IMR-90 (cell line): ENCODE results near the gene DOCK2. TPM values are rescaled to one million over a fixed set of nuclear protein-coding genes. Genes with fewer than 3 reads are reported as not detected.

Source experiments
- ATAC-seq: fragments of 200-7000 bp; cut with Tn5 transposase; 2 replicates; pipeline ENCODE4 v1.9.1; 2020; ENCODE audit warnings: low read depth, mild to moderate bottlenecking, moderate library complexity
- BruUV-seq: library from RNA; stranded (reverse); fragments of 400-500 nt; replicated peaks from 2 replicates; lab custom pipeline; 2021; lab: Mats Ljungman, UMichigan
- CTCF ChIA-PET: fragments of 300-600 bp; formaldehyde crosslinking; extraction: SDS; loops from one replicate; lab custom pipeline; 2021; ENCODE audit warnings: antibody characterized with exemption; lab: Yijun Ruan, JAX
- POLR2A ChIA-PET: fragments of 300-600 bp; sonication (Branson Sonifier 250); formaldehyde crosslinking; loops from one replicate; lab custom pipeline; 2022; ENCODE audit warnings: antibody characterized with exemption; ENCODE audit not compliant: unreplicated experiment; lab: Charles Lee
- DNase-seq: peaks from one replicate; pipeline ENCODE4 v3.0.0; 2013
- H2AFZ ChIP-seq: replicated peaks from 2 replicates; pipeline ENCODE3; 2013; ENCODE audit warnings: low read length, mild to moderate bottlenecking; ENCODE audit not compliant: poor library complexity
- H2AK5ac ChIP-seq: 2 replicates; pipeline ENCODE4 v1.6.1; 2013; ENCODE audit warnings: low read depth, low read length, inconsistent platforms
- H2AK9ac ChIP-seq: replicated peaks from 2 replicates; pipeline ENCODE3; 2013; ENCODE audit warnings: mild to moderate bottlenecking, low read depth, low read length, moderate library complexity; ENCODE audit not compliant: poor library complexity
- H2BK120ac ChIP-seq: 2 replicates; pipeline ENCODE4 v1.6.1; 2013; ENCODE audit warnings: low read depth, low read length, inconsistent platforms
- H2BK15ac ChIP-seq: 3 replicates; pipeline ENCODE4 v1.6.1; 2013; ENCODE audit warnings: low read depth, low read length, inconsistent platforms
- H2BK20ac ChIP-seq: 2 replicates; pipeline ENCODE4 v1.6.1; 2013; ENCODE audit warnings: low read depth, mild to moderate bottlenecking, inconsistent platforms, low read length, moderate library complexity
- H2BK5ac ChIP-seq: 2 replicates; pipeline ENCODE4 v1.6.1; 2013; ENCODE audit warnings: mild to moderate bottlenecking, low read depth, low read length, inconsistent platforms; ENCODE audit not compliant: poor library complexity, severe bottlenecking
- H3K14ac ChIP-seq: replicated peaks from 2 replicates; pipeline ENCODE4 v1.6.1; 2013; ENCODE audit warnings: low read depth, low read length, inconsistent platforms
- H3K18ac ChIP-seq: 2 replicates; pipeline ENCODE4 v1.6.1; 2013; ENCODE audit warnings: low read depth, low read length, control low read depth
- H3K23ac ChIP-seq: 2 replicates; pipeline ENCODE4 v1.6.1; 2013; ENCODE audit warnings: low read depth, low read length, inconsistent platforms
- H3K27ac ChIP-seq: 2 replicates; pipeline ENCODE4 v1.5.1; 2013; ENCODE audit warnings: mild to moderate bottlenecking, control low read depth, low read length; ENCODE audit not compliant: insufficient read depth
- H3K27me3 ChIP-seq: 2 replicates; pipeline ENCODE4 v1.6.1; 2013; ENCODE audit warnings: low read length; ENCODE audit not compliant: control insufficient read depth, insufficient read depth
- H3K36me3 ChIP-seq: 2 replicates; pipeline ENCODE4 v1.6.1; 2013; ENCODE audit warnings: low read length, mixed read lengths; ENCODE audit not compliant: control insufficient read depth, insufficient read depth
- H3K4ac ChIP-seq: 2 replicates; pipeline ENCODE4 v1.6.1; 2013; ENCODE audit warnings: low read depth, low read length, inconsistent platforms
- H3K4me1 ChIP-seq: 2 replicates; pipeline ENCODE4 v1.6.1; 2013; ENCODE audit warnings: low read length, mixed read lengths; ENCODE audit not compliant: control insufficient read depth, insufficient read depth
- H3K4me2 ChIP-seq: 2 replicates; pipeline ENCODE4 v1.6.1; 2013; ENCODE audit warnings: low read depth, mild to moderate bottlenecking, control low read depth, low read length, moderate library complexity
- H3K4me3 ChIP-seq: 2 replicates; pipeline ENCODE4 v1.5.1; 2013; ENCODE audit warnings: low read depth, mild to moderate bottlenecking, control low read depth, low read length, moderate library complexity; ENCODE audit not compliant: insufficient read depth
- H3K56ac ChIP-seq: 2 replicates; pipeline ENCODE4 v1.6.1; 2013; ENCODE audit warnings: low read length, inconsistent platforms; ENCODE audit not compliant: insufficient read depth; ENCODE audit errors: extremely low read depth
- H3K79me1 ChIP-seq, 2 experiments: 2 replicates each; pipeline ENCODE4 v1.6.1; 2013; ENCODE audit warnings: low read length in 2 of 2, inconsistent platforms in 1 of 2, low read depth in 1 of 2
- H3K9ac ChIP-seq: 2 replicates; pipeline ENCODE4 v1.6.1; 2013; ENCODE audit warnings: low read depth, low read length, control low read depth
- H3K9me1 ChIP-seq: 2 replicates; pipeline ENCODE4 v1.6.1; 2013; ENCODE audit warnings: low read length, inconsistent platforms; ENCODE audit not compliant: insufficient read depth
- H3K9me3 ChIP-seq: 2 replicates; pipeline ENCODE4 v1.6.1; 2013; ENCODE audit warnings: low read length; ENCODE audit not compliant: control insufficient read depth, insufficient read depth
- H4K20me1 ChIP-seq: 2 replicates; pipeline ENCODE4 v1.6.1; 2013; ENCODE audit warnings: low read length, inconsistent platforms; ENCODE audit not compliant: insufficient read depth
- H4K5ac ChIP-seq: 2 replicates; pipeline ENCODE4 v1.6.1; 2013; ENCODE audit warnings: mild to moderate bottlenecking, low read depth, low read length, control low read depth
- H4K8ac ChIP-seq, 2 experiments: 2 replicates each; pipeline ENCODE4 v1.6.1; 2013; ENCODE audit warnings: low read depth in 2 of 2, low read length in 2 of 2, control low read depth in 1 of 2, inconsistent platforms in 1 of 2
- H4K91ac ChIP-seq: 2 replicates; pipeline ENCODE4 v1.6.1; 2013; ENCODE audit warnings: low read depth, low read length, inconsistent platforms; ENCODE audit not compliant: insufficient read depth
- BHLHE40 ChIP-seq: fragments of 150-350 bp; IDR thresholded peaks from 2 replicates; pipeline ENCODE4 v1.6.1; 2016; ENCODE audit warnings: mild to moderate bottlenecking, low read depth, low read length
- CEBPB ChIP-seq: IDR thresholded peaks from 2 replicates; pipeline ENCODE4 v1.6.1; 2012; ENCODE audit warnings: low read depth, low read length, improper control_type of control experiment
- CHD1 ChIP-seq: IDR thresholded peaks from 2 replicates; pipeline ENCODE4 v1.6.1; 2012; ENCODE audit warnings: low read depth, low read length, improper control_type of control experiment
- CTCF ChIP-seq: conservative IDR thresholded peaks from 2 replicates; pipeline ENCODE4 v1.5.1; 2012; ENCODE audit warnings: mild to moderate bottlenecking, low read depth, low read length, improper control_type of control experiment
- ELK1 ChIP-seq: fragments of 150-350 bp; IDR thresholded peaks from 2 replicates; pipeline ENCODE4 v1.6.1; 2016; ENCODE audit warnings: low read depth, mild to moderate bottlenecking, low read length, moderate library complexity, borderline replicate concordance
- FOS ChIP-seq: fragments of 150-350 bp; IDR thresholded peaks from 2 replicates; pipeline ENCODE4 v1.6.1; 2016; ENCODE audit warnings: low read depth, low read length
- MAFK ChIP-seq: IDR thresholded peaks from 2 replicates; pipeline ENCODE4 v1.6.1; 2012; ENCODE audit warnings: low read depth, low read length, improper control_type of control experiment
- MAZ ChIP-seq: IDR thresholded peaks from 2 replicates; pipeline ENCODE4 v1.6.1; 2012; ENCODE audit warnings: low read depth, mild to moderate bottlenecking, low read length, improper control_type of control experiment, moderate library complexity, borderline replicate concordance
- MXI1 ChIP-seq: IDR thresholded peaks from 2 replicates; pipeline ENCODE4 v1.6.1; 2012; ENCODE audit warnings: low read depth, mild to moderate bottlenecking, low read length, moderate library complexity, borderline replicate concordance
- NFE2L2 ChIP-seq: fragments of 150-350 bp; IDR thresholded peaks from 2 replicates; pipeline ENCODE4 v1.6.1; 2016; ENCODE audit warnings: low read depth, mild to moderate bottlenecking, low read length
- POLR2A ChIP-seq: IDR thresholded peaks from 2 replicates; pipeline ENCODE4 v1.6.1; 2012; ENCODE audit warnings: mild to moderate bottlenecking, low read depth, low read length
- RAD21 ChIP-seq: IDR thresholded peaks from 2 replicates; pipeline ENCODE4 v1.6.1; 2012; ENCODE audit warnings: low read length, improper control_type of control experiment
- RFX5 ChIP-seq: IDR thresholded peaks from 2 replicates; pipeline ENCODE4 v1.8.0; 2012; ENCODE audit warnings: low read depth, mild to moderate bottlenecking, low read length, moderate library complexity
- SMC3 ChIP-seq: fragments of 150-350 bp; IDR thresholded peaks from 2 replicates; pipeline ENCODE4 v1.6.1; 2016; ENCODE audit warnings: low read depth, mild to moderate bottlenecking, antibody characterized with exemption, low read length, moderate library complexity
- USF2 ChIP-seq: fragments of 150-350 bp; IDR thresholded peaks from 2 replicates; pipeline ENCODE4 v1.6.1; 2017; ENCODE audit warnings: mild to moderate bottlenecking, antibody characterized with exemption, low read length, low read depth
- WGBS, 2 experiments: methylation state at CpG; one replicate each; pipeline versions ENCODE4 v1.1.5 to v1.1.7; 2013; ENCODE audit warnings: missing lambda C conversion rate in 2 of 2; ENCODE audit not compliant: insufficient read length in 1 of 2; ENCODE audit errors: extremely low coverage in 2 of 2; 5-methylcytosine and 5-hydroxymethylcytosine counted together
- dilution Hi-C: fragments of 300-500 bp; cut with HindIII; formaldehyde crosslinking; loops from one replicate; pipeline ENCODE4 v1.14.3; 2018; ENCODE audit warnings: low sequenced_read_pairs; ENCODE audit not compliant: unreplicated experiment
- in situ Hi-C: fragments of 300-500 bp; cut with MboI; formaldehyde crosslinking; loops from 3 replicates; pipeline ENCODE4 v1.14.3; 2019; ENCODE audit warnings: low sequenced_read_pairs, inconsistent platforms, mixed read lengths
- intact Hi-C: fragments of 100-400 bp; cut with micrococcal nuclease; formaldehyde crosslinking; loops from 2 replicates; pipeline ENCODE4 v1.10.0; 2022
- polyA plus RNA-seq, 3 experiments: library from polyadenylated mRNA; depleted of rRNA; stranded (reverse); fragments of >200 nt; gene quantifications; 2 replicates each; pipeline ENCODE4 v1.2.3, GENCODE V29; 2012; ENCODE audit warnings: low replicate concordance in 1 of 3
- total RNA-seq: library from RNA; depleted of rRNA; stranded (reverse); fragments of >200 nt; gene quantifications from 2 replicates; pipeline ENCODE4 v1.2.3, GENCODE V29; 2012

DOCK2 gene
- total and polyA plus RNA-seq, 2 of the 4 experiments (the other 2 are of a cell fraction) = 0.72 to 3.0 TPM

GRCh38 chr5:170071748-170072147 lies 434.7 kb downstream of the DOCK2 start:
- CTCF ChIA-PET = interaction anchor here (1.3 to 2.3 kb wide), 5 partner anchors 13 to 488 kb away, joined by 3 to 15 read pairs (median 7); partner anchors contain the start of genes INSYN2B and SPDL1
- no peak overlapping the region for H2AK9ac ChIP-seq
- no peak overlapping the region for H3K4me3 ChIP-seq
- intact Hi-C loops = loop anchor here (2.0 to 10.0 kb wide), 3 partner anchors 91 to 1087 kb away; partner anchors contain the start of genes INSYN2B and SPDL1
- H3K9me3 ChIP-seq = no peaks in the 10 kb centered on the region
- H3K79me1 ChIP-seq = no peaks in the 10 kb centered on the region
- dilution Hi-C loops = no loop called here
- H3K27ac ChIP-seq = no peak overlapping the region
- DNase-seq (no peak), ATAC-seq (no peak)
- H3K9me1 ChIP-seq = no peaks in the 10 kb centered on the region
- no peaks in the 10 kb centered on the region for H4K20me1 ChIP-seq
- no peak overlapping the region for H3K14ac ChIP-seq
- no peak overlapping the region for H2BK15ac ChIP-seq
- no peak overlapping the region for H4K5ac ChIP-seq
- H3K4me1 ChIP-seq = no peaks in the 10 kb centered on the region
- POLR2A ChIA-PET = no interaction called here
- no peak overlapping the region for H4K91ac ChIP-seq
- H2AFZ ChIP-seq = no peak overlapping the region
- no peak overlapping the region for H2BK120ac ChIP-seq
- in situ Hi-C loops = no loop called here
- H3K4me2 ChIP-seq = no peak overlapping the region
- H3K23ac ChIP-seq = no peak overlapping the region
- H2BK5ac ChIP-seq = no peak overlapping the region
- no peak overlapping the region for H2BK20ac ChIP-seq
- no peak overlapping the region for H3K9ac ChIP-seq
- H3K4ac ChIP-seq = no peak overlapping the region
- no peak overlapping the region for H3K18ac ChIP-seq
- H3K36me3 ChIP-seq = no peaks in the 10 kb centered on the region
- BruUV-seq = no TSS peak
- no peak overlapping the region for H4K8ac ChIP-seq
- no CpG with 5 or more reads among the region's 2 CpGs for WGBS, 2 experiments
- no peak overlapping the region for H2AK5ac ChIP-seq
- peaks cover 4% of the 10 kb centered on the region for H3K27me3 ChIP-seq
- no peak overlapping the region for H3K56ac ChIP-seq
- TF ChIP-seq SMC3 (no peak), MAFK (no peak), CHD1 (no peak), USF2 (no peak), CEBPB (no peak), MAZ (no peak), CTCF (no peak), POLR2A (no peak), BHLHE40 (no peak), ELK1 (no peak), FOS (no peak), MXI1 (no peak), NFE2L2 (no peak), RAD21 (no peak), RFX5 (no peak)
